Upper lobe of left lung (tissue), 4 donors: ENCODE results near the gene USP2.

Experiments
- EP300 ChIP-seq, 4 donors: sonication (generic); formaldehyde crosslinking; IDR thresholded peaks; one replicate each; pipeline ENCODE4 v1.5.1; 2017; ENCODE audit warnings: antibody characterized with exemption in 4 of 4, control low read depth in 2 of 4
- POLR2A ChIP-seq, 4 donors: fragments of 450-650 bp; IDR thresholded peaks; one replicate each; pipeline ENCODE4 v1.5.1; 2016 to 2017; ENCODE audit warnings: antibody characterized with exemption in 4 of 4, mild to moderate bottlenecking in 2 of 4
- POLR2AphosphoS5 ChIP-seq, 2 donors: sonication (generic); formaldehyde crosslinking; IDR thresholded peaks; one replicate each; pipeline ENCODE4 v1.5.1; 2017; ENCODE audit warnings: antibody characterized with exemption in 2 of 2
- TF ChIP-seq, protein P1 (sequence below), 6 experiments: fragments of 450-650 bp in 4 of 6; fragments of 200-600 bp in 2 of 6; sonication (generic) in 2 of 6; IDR thresholded peaks; one replicate each; pipeline ENCODE4 v1.5.1; 2016 to 2019; ENCODE audit warnings: antibody characterized with exemption in 6 of 6

DNA sequence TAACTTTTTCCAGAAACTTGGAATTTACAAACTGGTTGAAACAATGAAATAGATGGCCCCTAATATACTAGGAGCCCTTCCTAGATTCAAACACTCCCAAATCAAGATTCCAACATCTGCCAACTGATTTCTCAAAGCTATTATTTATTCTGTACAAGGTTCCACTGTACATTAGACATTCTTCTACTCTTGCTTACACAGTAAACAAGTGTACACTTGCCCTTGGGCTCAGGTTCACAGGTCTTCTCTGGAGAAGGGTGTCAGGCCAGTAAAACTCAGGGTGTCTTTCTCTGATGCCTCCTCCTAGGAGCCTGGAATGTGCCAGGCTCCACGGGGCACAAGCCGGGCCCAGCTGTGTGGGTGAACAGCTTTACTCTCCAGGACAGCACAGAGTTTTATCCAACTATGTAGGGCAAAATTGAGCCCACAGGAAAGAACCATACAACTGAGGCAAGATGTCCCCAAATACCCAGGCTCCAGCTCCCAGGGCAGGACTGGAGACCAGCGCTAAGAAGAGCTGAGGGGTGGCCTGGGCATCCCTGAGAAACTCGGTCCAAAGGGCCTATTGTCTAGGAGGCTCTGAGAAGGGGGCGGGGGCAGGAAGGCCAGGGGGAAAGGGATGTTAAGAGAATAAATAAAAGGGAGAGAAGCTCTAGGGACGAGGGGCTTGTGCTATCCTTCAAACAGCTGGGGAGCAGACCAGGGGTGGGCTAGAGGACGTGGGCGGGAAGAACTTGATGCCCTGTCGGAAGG, 26.2 kb downstream of the USP2 start:
- TF ChIP-seq POLR2A (IDR thresholded peaks at IDR 0.05), result no peak
- TF ChIP-seq, protein P1, sequence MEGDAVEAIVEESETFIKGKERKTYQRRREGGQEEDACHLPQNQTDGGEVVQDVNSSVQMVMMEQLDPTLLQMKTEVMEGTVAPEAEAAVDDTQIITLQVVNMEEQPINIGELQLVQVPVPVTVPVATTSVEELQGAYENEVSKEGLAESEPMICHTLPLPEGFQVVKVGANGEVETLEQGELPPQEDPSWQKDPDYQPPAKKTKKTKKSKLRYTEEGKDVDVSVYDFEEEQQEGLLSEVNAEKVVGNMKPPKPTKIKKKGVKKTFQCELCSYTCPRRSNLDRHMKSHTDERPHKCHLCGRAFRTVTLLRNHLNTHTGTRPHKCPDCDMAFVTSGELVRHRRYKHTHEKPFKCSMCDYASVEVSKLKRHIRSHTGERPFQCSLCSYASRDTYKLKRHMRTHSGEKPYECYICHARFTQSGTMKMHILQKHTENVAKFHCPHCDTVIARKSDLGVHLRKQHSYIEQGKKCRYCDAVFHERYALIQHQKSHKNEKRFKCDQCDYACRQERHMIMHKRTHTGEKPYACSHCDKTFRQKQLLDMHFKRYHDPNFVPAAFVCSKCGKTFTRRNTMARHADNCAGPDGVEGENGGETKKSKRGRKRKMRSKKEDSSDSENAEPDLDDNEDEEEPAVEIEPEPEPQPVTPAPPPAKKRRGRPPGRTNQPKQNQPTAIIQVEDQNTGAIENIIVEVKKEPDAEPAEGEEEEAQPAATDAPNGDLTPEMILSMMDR (IDR thresholded peaks at IDR 0.05), result no peak
- no peak for TF ChIP-seq EP300 (IDR thresholded peaks at IDR 0.05)
- TF ChIP-seq POLR2AphosphoS5 (IDR thresholded peaks at IDR 0.05), result no peak
